HepG2 (cell line): ENCODE measurements around the gene SETD1A. TPM values are rescaled to one million over a fixed set of nuclear protein-coding genes. Genes with fewer than 3 reads are reported as not detected.

ENCODE experiments used
- FLYWCH1 ChIP-seq: sonication (generic); formaldehyde crosslinking; IDR thresholded peaks from 2 replicates; pipeline ENCODE4 v1.8.1; 2023; ENCODE audit warnings: mild to moderate bottlenecking, missing genetic modification reagents
- FOXP1 ChIP-seq, 2 experiments: fragments of 450-650 bp in 1 of 2; IDR thresholded peaks; 2 replicates each; pipeline ENCODE4 v1.6.1; 2017 to 2018; ENCODE audit warnings: antibody characterized with exemption in 1 of 2
- HMGA1 ChIP-seq: sonication (generic); formaldehyde crosslinking; conservative IDR thresholded peaks from 2 replicates; pipeline ENCODE4 v1.4.0; 2020; ENCODE audit warnings: missing genetic modification reagents
- HNF4A ChIP-seq: sonication (generic); formaldehyde crosslinking; IDR thresholded peaks from 2 replicates; pipeline ENCODE4 v1.4.0; 2020; ENCODE audit warnings: missing genetic modification reagents
- IKZF4 ChIP-seq: sonication (generic); formaldehyde crosslinking; IDR thresholded peaks from 2 replicates; pipeline ENCODE4 v1.5.1; 2020; ENCODE audit warnings: borderline replicate concordance, mild to moderate bottlenecking, low read depth, missing genetic modification reagents; ENCODE audit errors: not compliant biosample characterization
- KMT2A ChIP-seq: sonication (generic); formaldehyde crosslinking; IDR thresholded peaks from 2 replicates; pipeline ENCODE4 v1.4.0; 2020; ENCODE audit warnings: missing genetic modification reagents
- MAFG ChIP-seq: sonication (generic); formaldehyde crosslinking; IDR thresholded peaks from 2 replicates; pipeline ENCODE4 v1.5.1; 2020; ENCODE audit warnings: mild to moderate bottlenecking, missing genetic modification reagents
- POGZ ChIP-seq: sonication (generic); formaldehyde crosslinking; IDR thresholded peaks from 2 replicates; pipeline ENCODE4 v1.4.0; 2020; ENCODE audit warnings: mild to moderate bottlenecking, missing genetic modification reagents
- PRMT3 ChIP-seq: sonication (generic); formaldehyde crosslinking; IDR thresholded peaks from 2 replicates; pipeline ENCODE4 v1.8.1; 2022; ENCODE audit warnings: low read depth, mild to moderate bottlenecking, moderate library complexity, missing genetic modification reagents, borderline replicate concordance
- SMAD3 ChIP-seq: sonication (generic); formaldehyde crosslinking; IDR thresholded peaks from 2 replicates; pipeline ENCODE4 v1.4.0; 2020; ENCODE audit warnings: missing genetic modification reagents
- SMARCE1 ChIP-seq: fragments of 450-650 bp; IDR thresholded peaks from 2 replicates; pipeline ENCODE4 v1.6.1; 2017; ENCODE audit warnings: borderline replicate concordance
- THYN1 ChIP-seq: sonication (generic); formaldehyde crosslinking; IDR thresholded peaks from 2 replicates; pipeline ENCODE4 v1.8.1; 2023; ENCODE audit warnings: low read depth, mild to moderate bottlenecking, moderate library complexity, missing genetic modification reagents, borderline replicate concordance
- XRCC5 ChIP-seq: fragments of 200-400 bp; formaldehyde crosslinking; optimal IDR thresholded peaks from 2 replicates; pipeline ENCODE3; 2017; ENCODE audit warnings: mild to moderate bottlenecking, low read length
- ZFAT ChIP-seq: sonication (generic); formaldehyde crosslinking; conservative IDR thresholded peaks from 2 replicates; pipeline ENCODE4 v1.8.1; 2023; ENCODE audit warnings: missing genetic modification reagents, inconsistent platforms
- ZNF24 ChIP-seq: fragments of 450-650 bp; IDR thresholded peaks from 2 replicates; pipeline ENCODE4 v1.6.1; 2017; ENCODE audit warnings: antibody characterized with exemption, mild to moderate bottlenecking
- ZNF430 ChIP-seq: sonication (generic); formaldehyde crosslinking; IDR thresholded peaks from 2 replicates; pipeline ENCODE4 v1.9.0; 2021; ENCODE audit warnings: mild to moderate bottlenecking, missing genetic modification reagents
- ZNF782 ChIP-seq: sonication (generic); formaldehyde crosslinking; IDR thresholded peaks from 2 replicates; pipeline ENCODE4 v1.4.0; 2020; ENCODE audit warnings: missing genetic modification reagents, mild to moderate bottlenecking, borderline replicate concordance
- polyA plus RNA-seq, 8 experiments: library from polyadenylated mRNA; depleted of rRNA in 3 of 8; stranded (reverse) in 7 of 8; unstranded in 1 of 8; fragments of >200 nt; fragmentation: Illumina TruSeq in 4 of 8; extraction: Trizol in 4 of 8; gene quantifications; 2 replicates each; pipeline versions ENCODE4 v1.2.1 to v1.2.3, GENCODE V29; 2011 to 2016; ENCODE audit warnings: low read depth in 4 of 8, missing spikeins in 1 of 8, mixed read lengths in 1 of 8; ENCODE audit not compliant: insufficient read depth in 1 of 8
- total RNA-seq, 5 experiments: library from RNA; depleted of rRNA; stranded (reverse); fragments of >200 nt; fragmentation: Illumina TruSeq; extraction: Trizol; gene quantifications; 2 replicates each; pipeline ENCODE4 v1.2.3, GENCODE V29; 2016; ENCODE audit warnings: low read depth in 1 of 5
- TF ChIP-seq, protein P1 (sequence below): IDR thresholded peaks from 2 replicates; pipeline ENCODE4 v1.6.1; 2016
- TF ChIP-seq, protein P2 (sequence below): sonication (generic); formaldehyde crosslinking; IDR thresholded peaks from 2 replicates; pipeline ENCODE4 v1.4.0; 2020; ENCODE audit warnings: missing genetic modification reagents
- TF ChIP-seq, protein P3 (sequence below): sonication (generic); formaldehyde crosslinking; IDR thresholded peaks from 2 replicates; pipeline ENCODE4 v1.4.0; 2020; ENCODE audit warnings: missing genetic modification reagents, borderline replicate concordance
- TF ChIP-seq, protein P4 (sequence below): sonication (generic); formaldehyde crosslinking; IDR thresholded peaks from 2 replicates; pipeline ENCODE4 v1.4.0; 2020; ENCODE audit warnings: missing genetic modification reagents

The SETD1A gene
- total and polyA plus RNA-seq, 2 of the 13 experiments (the other 11 are each of a cell fraction or from before 2014, with no cell fraction given) = 3.8 to 5.6 TPM

DNA sequence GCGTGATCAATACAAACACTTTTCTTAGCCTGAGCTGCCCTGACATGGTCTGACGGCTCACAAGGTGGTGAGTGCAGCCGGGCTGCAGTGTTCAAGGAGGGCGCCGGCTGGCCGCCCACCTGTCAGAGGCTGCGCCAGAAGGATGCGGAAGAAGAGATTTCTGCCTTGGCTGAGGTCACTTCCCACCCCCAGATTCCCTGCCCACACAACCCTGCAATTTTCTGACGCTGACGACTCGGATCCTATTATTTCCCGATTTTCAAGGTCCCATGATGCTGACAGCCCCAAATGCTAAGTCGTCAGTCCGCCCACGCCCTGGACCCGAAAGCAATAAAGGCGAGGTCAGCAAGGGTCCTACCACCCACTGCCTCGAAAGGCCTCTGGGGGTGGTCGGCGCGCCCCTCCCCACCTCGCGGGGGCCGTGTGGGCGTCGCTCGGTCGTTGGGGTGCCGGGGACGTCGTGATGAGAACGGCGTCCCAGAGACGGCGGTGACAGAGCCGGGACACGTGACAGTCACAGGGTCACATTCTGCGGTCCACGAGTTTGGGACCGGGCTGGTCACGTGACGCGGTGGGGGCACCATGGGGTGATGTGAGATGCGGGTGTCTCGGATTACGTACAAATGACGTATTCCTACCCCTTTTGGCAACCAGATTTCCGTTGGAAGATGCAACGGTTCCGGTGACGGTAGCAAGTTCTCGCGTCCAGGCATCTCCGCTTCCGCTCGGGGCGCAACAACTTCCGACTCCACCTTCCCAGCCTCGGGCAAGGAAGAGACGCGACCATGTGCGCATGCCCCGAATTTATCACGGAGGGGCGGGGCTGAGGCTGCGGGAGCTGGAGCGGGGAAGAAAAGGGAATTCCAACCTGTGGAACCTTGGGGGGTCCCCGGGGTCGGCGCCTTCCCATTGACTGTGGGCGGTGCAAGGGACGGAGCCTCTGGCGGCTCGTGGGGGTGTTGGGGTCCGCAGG is 75.5 kb downstream of the SETD1A start, which contains the start of gene STX4 (continued):
- TF ChIP-seq PRMT3 (CRISPR knock-in tag) = no peak
- TF ChIP-seq, protein P1, sequence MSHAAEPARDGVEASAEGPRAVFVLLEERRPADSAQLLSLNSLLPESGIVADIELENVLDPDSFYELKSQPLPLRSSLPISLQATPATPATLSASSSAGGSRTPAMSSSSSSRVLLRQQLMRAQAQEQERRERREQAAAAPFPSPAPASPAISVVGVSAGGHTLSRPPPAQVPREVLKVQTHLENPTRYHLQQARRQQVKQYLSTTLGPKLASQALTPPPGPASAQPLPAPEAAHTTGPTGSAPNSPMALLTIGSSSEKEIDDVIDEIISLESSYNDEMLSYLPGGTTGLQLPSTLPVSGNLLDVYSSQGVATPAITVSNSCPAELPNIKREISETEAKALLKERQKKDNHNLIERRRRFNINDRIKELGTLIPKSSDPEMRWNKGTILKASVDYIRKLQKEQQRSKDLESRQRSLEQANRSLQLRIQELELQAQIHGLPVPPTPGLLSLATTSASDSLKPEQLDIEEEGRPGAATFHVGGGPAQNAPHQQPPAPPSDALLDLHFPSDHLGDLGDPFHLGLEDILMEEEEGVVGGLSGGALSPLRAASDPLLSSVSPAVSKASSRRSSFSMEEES (CRISPR knock-in tag) = peak; percentile 90
- TF ChIP-seq FOXP1 (IDR thresholded peaks at IDR 0.05) = no peak
- peak; percentile 28; the same call in 1 of the 2 replicates for TF ChIP-seq FOXP1 (CRISPR knock-in tag; IDR thresholded peaks at IDR 0.05)
- TF ChIP-seq, protein P2, sequence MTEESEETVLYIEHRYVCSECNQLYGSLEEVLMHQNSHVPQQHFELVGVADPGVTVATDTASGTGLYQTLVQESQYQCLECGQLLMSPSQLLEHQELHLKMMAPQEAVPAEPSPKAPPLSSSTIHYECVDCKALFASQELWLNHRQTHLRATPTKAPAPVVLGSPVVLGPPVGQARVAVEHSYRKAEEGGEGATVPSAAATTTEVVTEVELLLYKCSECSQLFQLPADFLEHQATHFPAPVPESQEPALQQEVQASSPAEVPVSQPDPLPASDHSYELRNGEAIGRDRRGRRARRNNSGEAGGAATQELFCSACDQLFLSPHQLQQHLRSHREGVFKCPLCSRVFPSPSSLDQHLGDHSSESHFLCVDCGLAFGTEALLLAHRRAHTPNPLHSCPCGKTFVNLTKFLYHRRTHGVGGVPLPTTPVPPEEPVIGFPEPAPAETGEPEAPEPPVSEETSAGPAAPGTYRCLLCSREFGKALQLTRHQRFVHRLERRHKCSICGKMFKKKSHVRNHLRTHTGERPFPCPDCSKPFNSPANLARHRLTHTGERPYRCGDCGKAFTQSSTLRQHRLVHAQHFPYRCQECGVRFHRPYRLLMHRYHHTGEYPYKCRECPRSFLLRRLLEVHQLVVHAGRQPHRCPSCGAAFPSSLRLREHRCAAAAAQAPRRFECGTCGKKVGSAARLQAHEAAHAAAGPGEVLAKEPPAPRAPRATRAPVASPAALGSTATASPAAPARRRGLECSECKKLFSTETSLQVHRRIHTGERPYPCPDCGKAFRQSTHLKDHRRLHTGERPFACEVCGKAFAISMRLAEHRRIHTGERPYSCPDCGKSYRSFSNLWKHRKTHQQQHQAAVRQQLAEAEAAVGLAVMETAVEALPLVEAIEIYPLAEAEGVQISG = peak; percentile 92
- TF ChIP-seq THYN1 (CRISPR knock-in tag) = 0 out of 2 replicates have a peak, but pooled peaks have one; percentile 42
- no peak for TF ChIP-seq HMGA1 (CRISPR knock-in tag)
- no peak for TF ChIP-seq SMARCE1
- no peak for TF ChIP-seq FLYWCH1 (CRISPR knock-in tag)
- TF ChIP-seq, protein P3, sequence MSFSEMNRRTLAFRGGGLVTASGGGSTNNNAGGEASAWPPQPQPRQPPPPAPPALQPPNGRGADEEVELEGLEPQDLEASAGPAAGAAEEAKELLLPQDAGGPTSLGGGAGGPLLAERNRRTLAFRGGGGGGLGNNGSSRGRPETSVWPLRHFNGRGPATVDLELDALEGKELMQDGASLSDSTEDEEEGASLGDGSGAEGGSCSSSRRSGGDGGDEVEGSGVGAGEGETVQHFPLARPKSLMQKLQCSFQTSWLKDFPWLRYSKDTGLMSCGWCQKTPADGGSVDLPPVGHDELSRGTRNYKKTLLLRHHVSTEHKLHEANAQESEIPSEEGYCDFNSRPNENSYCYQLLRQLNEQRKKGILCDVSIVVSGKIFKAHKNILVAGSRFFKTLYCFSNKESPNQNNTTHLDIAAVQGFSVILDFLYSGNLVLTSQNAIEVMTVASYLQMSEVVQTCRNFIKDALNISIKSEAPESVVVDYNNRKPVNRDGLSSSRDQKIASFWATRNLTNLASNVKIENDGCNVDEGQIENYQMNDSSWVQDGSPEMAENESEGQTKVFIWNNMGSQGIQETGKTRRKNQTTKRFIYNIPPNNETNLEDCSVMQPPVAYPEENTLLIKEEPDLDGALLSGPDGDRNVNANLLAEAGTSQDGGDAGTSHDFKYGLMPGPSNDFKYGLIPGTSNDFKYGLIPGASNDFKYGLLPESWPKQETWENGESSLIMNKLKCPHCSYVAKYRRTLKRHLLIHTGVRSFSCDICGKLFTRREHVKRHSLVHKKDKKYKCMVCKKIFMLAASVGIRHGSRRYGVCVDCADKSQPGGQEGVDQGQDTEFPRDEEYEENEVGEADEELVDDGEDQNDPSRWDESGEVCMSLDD (CRISPR knock-in tag) = peak; percentile 100
- peak; percentile 96 for TF ChIP-seq IKZF4 (CRISPR knock-in tag)
- TF ChIP-seq POGZ (CRISPR knock-in tag) = 0 out of 2 replicates have a peak, but pooled peaks have one; percentile 40
- no peak for TF ChIP-seq ZFAT (CRISPR knock-in tag)
- TF ChIP-seq MAFG (CRISPR knock-in tag) = no peak
- TF ChIP-seq ZNF782 (CRISPR knock-in tag) = peak; percentile 84
- TF ChIP-seq, protein P4, sequence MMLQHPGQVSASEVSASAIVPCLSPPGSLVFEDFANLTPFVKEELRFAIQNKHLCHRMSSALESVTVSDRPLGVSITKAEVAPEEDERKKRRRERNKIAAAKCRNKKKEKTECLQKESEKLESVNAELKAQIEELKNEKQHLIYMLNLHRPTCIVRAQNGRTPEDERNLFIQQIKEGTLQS (CRISPR knock-in tag) = 0 out of 2 replicates have a peak, but pooled peaks have one; percentile 18
- TF ChIP-seq HNF4A (CRISPR knock-in tag) = no peak
- peak; percentile 52; the same call in 1 of the 2 replicates for TF ChIP-seq ZNF430 (CRISPR knock-in tag)
- TF ChIP-seq ZNF24 = 0 out of 2 replicates have a peak, but pooled peaks have one; percentile 21
- TF ChIP-seq KMT2A (CRISPR knock-in tag) = peak; percentile 60
- TF ChIP-seq SMAD3 (CRISPR knock-in tag) = 0 out of 2 replicates have a peak, but pooled peaks have one; percentile 76
- peak; percentile 50 for TF ChIP-seq XRCC5
